SIG-M5 treated with dmso at 0.1 percent for 504 hours (cell line): ENCODE results near the gene PSMB11.

Experiments used
- DNase-seq: peaks from one replicate; lab custom pipeline; 2025; ENCODE audit not compliant: unreplicated experiment; lab: John Stamatoyannopoulos, UW

PSMB11 gene

GRCh38 chr14:23056956-23057756 is 15.1 kb downstream of the PSMB11 start, which contains the start of gene CDH24:
Gene CDH24, minus strand, starts transcription at chr14:23057520. Its CDS starts 1,787 bp downstream, at chr14:23055733.
- DNase-seq, result no peak

- no peak for DNase-seq
These were observed 16.0 kb downstream of the PSMB11 start for GRCh38 chr14:23057757-23058653.

- no peak for DNase-seq
These were observed 16.9 kb downstream of the PSMB11 start for GRCh38 chr14:23058654-23059504.

- DNase-seq, result no peak
These were observed 18.7 kb downstream of the PSMB11 start for GRCh38 chr14:23060536-23061260.

GRCh38 chr14:23062002-23062401 is 20.0 kb downstream of the PSMB11 start:
- no peak for DNase-seq

- DNase-seq, result no peak
These were observed 21.6 kb downstream of the PSMB11 start for GRCh38 chr14:23063601-23064000.

- no peak for DNase-seq
These were observed 24.4 kb downstream of the PSMB11 start for GRCh38 chr14:23066368-23066767.

GRCh38 chr14:23066855-23067744 is 25.1 kb downstream of the PSMB11 start:
- DNase-seq, result no peak

- no peak for DNase-seq
These were observed 26.1 kb downstream of the PSMB11 start for GRCh38 chr14:23067847-23068788.

GRCh38 chr14:23068789-23069412 is 26.9 kb downstream of the PSMB11 start:
- DNase-seq, result no peak

- DNase-seq, result no peak
These were observed 27.4 kb downstream of the PSMB11 start for GRCh38 chr14:23069413-23069806.

GRCh38 chr14:23070262-23071129 is 28.5 kb downstream of the PSMB11 start:
- no peak for DNase-seq

GRCh38 chr14:23071244-23071920 is 29.4 kb downstream of the PSMB11 start:
- no peak for DNase-seq

GRCh38 chr14:23071921-23072539 is 30.0 kb downstream of the PSMB11 start:
- DNase-seq, result no peak

GRCh38 chr14:23074906-23075305 is 32.9 kb downstream of the PSMB11 start:
- DNase-seq, result no peak
